GM21447 (cell line): ENCODE data around the gene ATXN2.
"Not testable (repeated sequence)": the region's sequence is repeated elsewhere in the genome, so short reads cannot be mapped to it uniquely, and the experiment has no call there.

Source experiments
- ATAC-seq: cut with Tn5 transposase; IDR thresholded peaks from one replicate; pipeline ENCODE4 v1.9.1; 2021; ENCODE audit not compliant: unreplicated experiment

Gene ATXN2

GRCh38 chr12:111507258-111507657, 91.9 kb downstream of the ATXN2 start:
- not testable (repeated sequence) for ATAC-seq

GRCh38 chr12:111506260-111506659, 92.9 kb downstream of the ATXN2 start:
- no peak for ATAC-seq

- ATAC-seq, result no peak
These were observed 93.5 kb downstream of the ATXN2 start for GRCh38 chr12:111505601-111506036.

- ATAC-seq, result no peak
These were observed 96.0 kb downstream of the ATXN2 start for GRCh38 chr12:111503116-111503515.

GRCh38 chr12:111494676-111495075, 104.4 kb downstream of the ATXN2 start:
- no peak for ATAC-seq

- not testable (repeated sequence) for ATAC-seq
These were observed 106.1 kb downstream of the ATXN2 start for GRCh38 chr12:111492979-111493378.

GRCh38 chr12:111488798-111489197, 110.3 kb downstream of the ATXN2 start:
- ATAC-seq, result no peak

GRCh38 chr12:111488271-111488670, 110.8 kb downstream of the ATXN2 start:
- ATAC-seq, result no peak

- ATAC-seq, result no peak
These were observed 116.7 kb downstream of the ATXN2 start for GRCh38 chr12:111482462-111482861.

- ATAC-seq, result no peak
These were observed 127.9 kb downstream of the ATXN2 start for GRCh38 chr12:111471236-111471635.

GRCh38 chr12:111469401-111469800, 129.7 kb downstream of the ATXN2 start:
- ATAC-seq, result no peak

GRCh38 chr12:111467857-111468241, 131.3 kb downstream of the ATXN2 start:
- no peak for ATAC-seq

GRCh38 chr12:111467092-111467856, 131.8 kb downstream of the ATXN2 start:
- ATAC-seq, result no peak

GRCh38 chr12:111462210-111462769, 136.8 kb downstream of the ATXN2 start:
- ATAC-seq, result no peak

GRCh38 chr12:111460111-111460510, 139.0 kb downstream of the ATXN2 start:
- not testable (repeated sequence) for ATAC-seq

- ATAC-seq, result no peak
These were observed 140.5 kb downstream of the ATXN2 start for GRCh38 chr12:111458546-111459172.

- no peak for ATAC-seq
These were observed 141.5 kb downstream of the ATXN2 start for GRCh38 chr12:111457577-111457976.

- ATAC-seq, result no peak
These were observed 142.0 kb downstream of the ATXN2 start for GRCh38 chr12:111457071-111457470.

- no peak for ATAC-seq
These were observed 143.4 kb downstream of the ATXN2 start for GRCh38 chr12:111455448-111456320.

GRCh38 chr12:111454716-111455447, 144.2 kb downstream of the ATXN2 start:
- no peak for ATAC-seq

- no peak for ATAC-seq
These were observed 144.8 kb downstream of the ATXN2 start for GRCh38 chr12:111454311-111454710.
